Thoracic aorta (tissue), 2 donors: ENCODE measurements around the gene LPAR1. TPM values are rescaled to one million over a fixed set of nuclear protein-coding genes. Genes with fewer than 3 reads are reported as not detected.
"Not testable (repeated sequence)": the region's sequence is repeated elsewhere in the genome, so short reads cannot be mapped to it uniquely, and the experiment has no call there.

ENCODE experiments used
- ATAC-seq: fragments of 150-250 bp; one replicate; pipeline ENCODE4 v1.8.0; 2017; ENCODE audit warnings: low read depth; ENCODE audit not compliant: insufficient number of reproducible peaks, low FRiP score
- DNase-seq: peaks from one replicate; pipeline ENCODE4 v3.0.0-alpha.2; 2020; ENCODE audit warnings: low spot score
- H3K27ac ChIP-seq, 2 donors: fragments of 200-600 bp; sonication (generic); 1 replicate in 1 of 2; 2 replicates in 1 of 2; pipeline ENCODE4 v1.5.1; 2016; ENCODE audit warnings: mild to moderate bottlenecking in 2 of 2, moderate library complexity in 2 of 2
- H3K27me3 ChIP-seq: fragments of 200-600 bp; sonication (generic); replicated peaks from 2 replicates; pipeline ENCODE4 v1.6.0; 2016; ENCODE audit warnings: mild to moderate bottlenecking; ENCODE audit not compliant: insufficient read depth
- H3K36me3 ChIP-seq: fragments of 200-600 bp; sonication (generic); one replicate; pipeline ENCODE4 v1.5.1; 2016
- H3K4me1 ChIP-seq, 2 donors: fragments of 200-600 bp; sonication (generic); 1 replicate in 1 of 2; 2 replicates in 1 of 2; pipeline versions ENCODE4 v1.5.1 to v1.6.0; 2016; ENCODE audit warnings: low read depth in 2 of 2, mild to moderate bottlenecking in 1 of 2; ENCODE audit not compliant: control insufficient read depth in 1 of 2
- H3K4me3 ChIP-seq: fragments of 200-600 bp; sonication (generic); 2 replicates; pipeline ENCODE4 v1.5.1; 2016; ENCODE audit warnings: mild to moderate bottlenecking
- H3K9me3 ChIP-seq: fragments of 200-600 bp; sonication (generic); 2 replicates; pipeline ENCODE4 v1.5.1; 2016
- CTCF ChIP-seq: fragments of 200-600 bp; sonication (generic); IDR thresholded peaks from one replicate; pipeline ENCODE4 v1.5.1; 2019; ENCODE audit warnings: antibody characterized with exemption
- total RNA-seq, 2 donors: library from RNA; depleted of rRNA; stranded (reverse); fragments of >200 nt; gene quantifications; one replicate each; pipeline versions ENCODE4 v1.1.0 to v1.2.3, GENCODE V29; 2016

LPAR1 gene
- total RNA-seq, 2 donors from 2014 or later: 85.1 to 94.0 TPM

- ATAC-seq: peak; percentile 75
- Histone ChIP-seq H3K9me3 (no peaks in the 10 kb centered on the region), H3K27me3 (no peaks in the 10 kb centered on the region), H3K4me1 (peaks cover 3 to 19% of the 10 kb centered on the region in 2 donors), H3K27ac (peak overlapping the region; percentile 15 to 53), H3K36me3 (no peaks in the 10 kb centered on the region), H3K4me3 (peak overlapping the region; percentile 49)
- peak; percentile 65 for DNase-seq
- TF ChIP-seq CTCF: no peak
Measured at GRCh38 chr9:110828264-110828663, 210.0 kb downstream of the LPAR1 start.

- peaks cover 3 to 24% of the 10 kb centered on the region in 2 donors for H3K4me1 ChIP-seq
- H3K36me3 ChIP-seq, H3K27me3 ChIP-seq, H3K4me3 ChIP-seq, DNase-seq, H3K9me3 ChIP-seq, H3K27ac ChIP-seq, ATAC-seq: not testable (repeated sequence)
Measured at GRCh38 chr9:110826400-110826799, 211.9 kb downstream of the LPAR1 start.

DNA sequence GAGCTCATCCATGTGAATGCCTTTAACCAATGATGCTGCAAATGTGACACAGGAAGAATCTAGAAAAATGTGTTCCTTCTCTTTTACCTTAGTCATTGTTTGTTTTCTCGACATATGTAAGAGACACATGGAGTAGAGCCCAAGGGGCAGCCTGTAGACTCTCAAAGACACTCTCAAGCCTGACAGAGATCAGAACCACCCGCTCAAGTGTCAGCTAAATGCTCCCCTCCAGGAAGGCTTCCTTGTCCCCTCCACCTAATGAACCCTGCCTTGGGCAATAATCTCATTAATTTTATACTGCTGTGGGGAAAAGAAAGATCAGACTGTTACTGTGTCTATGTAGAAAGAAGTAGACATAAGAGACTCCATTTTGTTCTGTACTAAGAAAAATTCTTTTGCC, 212.3 kb downstream of the LPAR1 start:
- H3K27ac ChIP-seq: no peak overlapping the region
- ATAC-seq (no peak), DNase-seq (no peak)
- peaks cover 3 to 26% of the 10 kb centered on the region in 2 donors for H3K4me1 ChIP-seq
- no peaks in the 10 kb centered on the region for H3K27me3 ChIP-seq
- H3K9me3 ChIP-seq: no peaks in the 10 kb centered on the region
- no peak overlapping the region for H3K4me3 ChIP-seq
- no peak for TF ChIP-seq CTCF
- H3K36me3 ChIP-seq: no peaks in the 10 kb centered on the region

GRCh38 chr9:110825129-110825528, 213.1 kb downstream of the LPAR1 start:
- not testable (repeated sequence) for ATAC-seq, H3K4me3 ChIP-seq, H3K9me3 ChIP-seq, DNase-seq, H3K27ac ChIP-seq, H3K27me3 ChIP-seq, H3K36me3 ChIP-seq
- H3K4me1 ChIP-seq: peaks cover 3 to 28% of the 10 kb centered on the region in 2 donors
